ENCODE results near the gene CAP2.

The CAP2 gene

GRCh38 chr6:17552861-17553260, 159.5 kb downstream of the CAP2 start:
- Histone ChIP-seq H3K27ac (no peak overlapping the region), H3K36me3 (ENCODE audit: insufficient read depth) (no peaks in the 10 kb centered on the region)

GRCh38 chr6:17556014-17556413, 162.6 kb downstream of the CAP2 start:
- Histone ChIP-seq H3K79me2 (ENCODE audit: insufficient read depth, low read depth) (no peaks in the 10 kb centered on the region), H2AFZ (ENCODE audit: low read depth) (no peak overlapping the region), H3K4me3 (IDR thresholded peaks at IDR 0.05; ENCODE audit: insufficient read depth, low read depth, low read length) (no peak overlapping the region), H4K20me1 (ENCODE audit: insufficient read depth) (no peaks in the 10 kb centered on the region), H3K4me1 (ENCODE audit: low read depth, poor library complexity, severe bottlenecking) (no peaks in the 10 kb centered on the region), H3K27ac (no peak overlapping the region), H3K27me3 (ENCODE audit: insufficient read depth, low read depth) (no peaks in the 10 kb centered on the region), H3K36me3 (ENCODE audit: insufficient read depth) (no peaks in the 10 kb centered on the region), H3K4me2 (no peak overlapping the region), H3K9ac (no peak overlapping the region)
- TF ChIP-seq CTCF (conservative IDR thresholded peaks at IDR 0.05; ENCODE audit: low read depth, low read length): no peak

More at GRCh38 chr6:17552861-17553260, 159.5 kb downstream of the CAP2 start:
- Histone ChIP-seq H3K9ac (no peak overlapping the region), H3K27me3 (ENCODE audit: insufficient read depth, low read depth) (no peaks in the 10 kb centered on the region), H2AFZ (ENCODE audit: low read depth) (no peak overlapping the region), H3K4me3 (IDR thresholded peaks at IDR 0.05; ENCODE audit: insufficient read depth, low read depth, low read length) (no peak overlapping the region), H4K20me1 (ENCODE audit: insufficient read depth) (no peaks in the 10 kb centered on the region), H3K4me2 (no peak overlapping the region), H3K79me2 (ENCODE audit: insufficient read depth, low read depth) (no peaks in the 10 kb centered on the region), H3K4me1 (ENCODE audit: low read depth, poor library complexity, severe bottlenecking) (no peaks in the 10 kb centered on the region)
- no peak for TF ChIP-seq CTCF (conservative IDR thresholded peaks at IDR 0.05; ENCODE audit: low read depth, low read length)

DNA sequence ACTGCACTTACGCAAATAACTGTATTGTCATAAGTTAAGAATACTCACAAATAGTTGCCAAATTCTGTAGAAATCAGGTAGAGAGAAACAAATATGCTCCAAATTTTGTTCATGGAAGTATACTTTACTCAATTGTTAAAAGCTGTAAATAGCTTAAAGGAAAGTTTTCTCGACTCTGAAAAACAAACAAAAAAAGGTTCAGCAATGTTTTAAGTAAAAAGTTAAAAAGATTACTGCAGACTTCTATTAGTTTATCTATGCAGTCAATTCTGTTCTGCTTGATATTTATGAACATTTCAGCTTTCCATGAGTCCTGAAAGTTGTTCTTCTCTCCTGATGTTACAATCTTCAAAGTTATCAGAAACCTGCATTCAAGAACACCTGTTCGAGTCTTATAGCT, 169.2 kb downstream of the CAP2 start:
- Histone ChIP-seq H2AFZ (ENCODE audit: low read depth) (no peak overlapping the region), H3K4me1 (ENCODE audit: low read depth, poor library complexity, severe bottlenecking) (no peaks in the 10 kb centered on the region), H3K4me2 (no peak overlapping the region), H3K4me3 (IDR thresholded peaks at IDR 0.05; ENCODE audit: insufficient read depth, low read depth, low read length) (no peak overlapping the region), H3K79me2 (ENCODE audit: insufficient read depth, low read depth) (no peaks in the 10 kb centered on the region), H3K27ac (no peak overlapping the region), H3K27me3 (ENCODE audit: insufficient read depth, low read depth) (no peaks in the 10 kb centered on the region), H4K20me1 (ENCODE audit: insufficient read depth) (no peaks in the 10 kb centered on the region), H3K9ac (no peak overlapping the region), H3K36me3 (ENCODE audit: insufficient read depth) (no peaks in the 10 kb centered on the region)
- TF ChIP-seq CTCF (conservative IDR thresholded peaks at IDR 0.05; ENCODE audit: low read depth, low read length): no peak

DNA sequence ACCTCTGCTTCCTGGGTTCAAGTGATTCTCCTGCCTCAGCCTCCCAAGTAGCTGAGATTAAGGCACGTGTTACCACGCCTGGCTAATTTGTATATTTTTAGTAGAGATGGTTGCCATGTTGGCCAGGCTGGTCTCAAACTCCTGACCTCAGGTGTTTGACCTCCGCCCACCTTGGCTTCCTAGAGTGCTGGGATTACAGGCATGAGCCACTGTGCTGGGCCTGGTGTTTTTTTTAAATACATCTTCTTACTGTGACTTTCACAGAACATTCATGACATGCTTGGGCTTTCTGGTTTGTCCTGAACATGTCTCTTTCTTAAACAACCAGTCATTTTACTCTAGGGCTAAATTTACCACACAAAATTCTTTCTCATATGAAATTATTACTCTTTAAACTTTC, 172.0 kb downstream of the CAP2 start:
- Histone ChIP-seq H3K9ac (no peak overlapping the region), H3K4me3 (IDR thresholded peaks at IDR 0.05; ENCODE audit: insufficient read depth, low read depth, low read length) (no peak overlapping the region), H3K27ac (no peak overlapping the region), H4K20me1 (ENCODE audit: insufficient read depth) (no peaks in the 10 kb centered on the region), H3K4me1 (ENCODE audit: low read depth, poor library complexity, severe bottlenecking) (no peaks in the 10 kb centered on the region), H3K36me3 (ENCODE audit: insufficient read depth) (no peaks in the 10 kb centered on the region), H3K4me2 (no peak overlapping the region), H2AFZ (ENCODE audit: low read depth) (no peak overlapping the region), H3K27me3 (ENCODE audit: insufficient read depth, low read depth) (no peaks in the 10 kb centered on the region), H3K79me2 (ENCODE audit: insufficient read depth, low read depth) (no peaks in the 10 kb centered on the region)
- TF ChIP-seq CTCF (conservative IDR thresholded peaks at IDR 0.05; ENCODE audit: low read depth, low read length): no peak
